ENCODE results near the gene TEX52.

TEX52 gene

GRCh38 chr12:2834581-2835491, 22.0 kb downstream of the TEX52 start, which contains the start of gene NRIP2:
Gene NRIP2 (minus strand): TSS chr12:2835035. CDS start chr12:2834983, 52 bp downstream.
- H3K36me3 ChIP-seq (replicated peaks; ENCODE audit: insufficient read depth, low read length): no peaks in the 10 kb centered on the region
- no peak within 1 kb of the TSS for H3K4me3 ChIP-seq (ENCODE audit: low read length)
- no peaks in the 10 kb centered on the region for H3K9me3 ChIP-seq (replicated peaks; ENCODE audit: insufficient read depth, low read length)
- no peak within 1 kb of the TSS for H3K27ac ChIP-seq (ENCODE audit: low read length)
- TF ChIP-seq EZH2phosphoT487 (IDR thresholded peaks at IDR 0.05; ENCODE audit: low read length) (no peak), CTCF (IDR thresholded peaks at IDR 0.05; ENCODE audit: low read length) (no peak), EZH2 (optimal IDR thresholded peaks at IDR 0.05; ENCODE audit: low read depth, low read length) (no peak)
- H3F3A ChIP-seq (ENCODE audit: insufficient read depth, low read length): no peaks in the 10 kb centered on the region
- H3K9ac ChIP-seq (ENCODE audit: low read length): no peak within 1 kb of the TSS
- no peak within 1 kb of the TSS for H2AFZ ChIP-seq (ENCODE audit: low read length)
- no peaks in the 10 kb centered on the region for H4K20me1 ChIP-seq (ENCODE audit: insufficient read depth, low read length)
- DNase-seq: no peak
- no peaks in the 10 kb centered on the region for H3K4me1 ChIP-seq (ENCODE audit: low read length)
- H3K79me2 ChIP-seq (ENCODE audit: low read length): no peaks in the 10 kb centered on the region
- H3K27me3 ChIP-seq (replicated peaks; ENCODE audit: insufficient read depth, low read length): no peaks in the 10 kb centered on the region
- no peak within 1 kb of the TSS for H3K4me2 ChIP-seq (ENCODE audit: low read depth, low read length)
- H3K9me2 ChIP-seq (replicated peaks; ENCODE audit: insufficient read depth, low read length): no peaks in the 10 kb centered on the region

- H4K20me1 ChIP-seq (ENCODE audit: insufficient read depth, low read length): no peaks in the 10 kb centered on the region
- H3K27ac ChIP-seq (ENCODE audit: low read length): no peak overlapping the region
- no peaks in the 10 kb centered on the region for H3K27me3 ChIP-seq (replicated peaks; ENCODE audit: insufficient read depth, low read length)
- no peaks in the 10 kb centered on the region for H3K4me1 ChIP-seq (ENCODE audit: low read length)
- no peak for DNase-seq
- H3K4me2 ChIP-seq (ENCODE audit: low read depth, low read length): no peak overlapping the region
- TF ChIP-seq EZH2phosphoT487 (IDR thresholded peaks at IDR 0.05; ENCODE audit: low read length) (no peak), EZH2 (optimal IDR thresholded peaks at IDR 0.05; ENCODE audit: low read depth, low read length) (no peak), CTCF (IDR thresholded peaks at IDR 0.05; ENCODE audit: low read length) (no peak)
- H3K79me2 ChIP-seq (ENCODE audit: low read length): no peaks in the 10 kb centered on the region
- no peaks in the 10 kb centered on the region for H3K9me2 ChIP-seq (replicated peaks; ENCODE audit: insufficient read depth, low read length)
- H3K4me3 ChIP-seq (ENCODE audit: low read length): no peak overlapping the region
- H3K36me3 ChIP-seq (replicated peaks; ENCODE audit: insufficient read depth, low read length): no peaks in the 10 kb centered on the region
- H2AFZ ChIP-seq (ENCODE audit: low read length): no peak overlapping the region
- H3K9me3 ChIP-seq (replicated peaks; ENCODE audit: insufficient read depth, low read length): no peaks in the 10 kb centered on the region
- H3F3A ChIP-seq (ENCODE audit: insufficient read depth, low read length): no peaks in the 10 kb centered on the region
- H3K9ac ChIP-seq (ENCODE audit: low read length): no peak overlapping the region
Observed at GRCh38 chr12:2833810-2834209, 23.0 kb downstream of the TEX52 start.

- no peaks in the 10 kb centered on the region for H3K36me3 ChIP-seq (replicated peaks; ENCODE audit: insufficient read depth, low read length)
- H3K9me3 ChIP-seq (replicated peaks; ENCODE audit: insufficient read depth, low read length): no peaks in the 10 kb centered on the region
- no peak overlapping the region for H3K4me3 ChIP-seq (ENCODE audit: low read length)
- H3K27me3 ChIP-seq (replicated peaks; ENCODE audit: insufficient read depth, low read length): no peaks in the 10 kb centered on the region
- H2AFZ ChIP-seq (ENCODE audit: low read length): no peak overlapping the region
- no peaks in the 10 kb centered on the region for H3K4me1 ChIP-seq (ENCODE audit: low read length)
- no peak overlapping the region for H3K9ac ChIP-seq (ENCODE audit: low read length)
- no peak overlapping the region for H3K4me2 ChIP-seq (ENCODE audit: low read depth, low read length)
- H3F3A ChIP-seq (ENCODE audit: insufficient read depth, low read length): no peaks in the 10 kb centered on the region
- TF ChIP-seq EZH2 (optimal IDR thresholded peaks at IDR 0.05; ENCODE audit: low read depth, low read length) (no peak), CTCF (IDR thresholded peaks at IDR 0.05; ENCODE audit: low read length) (no peak), EZH2phosphoT487 (IDR thresholded peaks at IDR 0.05; ENCODE audit: low read length) (no peak)
- no peaks in the 10 kb centered on the region for H4K20me1 ChIP-seq (ENCODE audit: insufficient read depth, low read length)
- H3K9me2 ChIP-seq (replicated peaks; ENCODE audit: insufficient read depth, low read length): no peaks in the 10 kb centered on the region
- no peak for DNase-seq
- H3K27ac ChIP-seq (ENCODE audit: low read length): no peak overlapping the region
- no peaks in the 10 kb centered on the region for H3K79me2 ChIP-seq (ENCODE audit: low read length)
Observed at GRCh38 chr12:2833327-2833726, 23.5 kb downstream of the TEX52 start.
